ENCODE results near the gene CAMSAP1.

DNA sequence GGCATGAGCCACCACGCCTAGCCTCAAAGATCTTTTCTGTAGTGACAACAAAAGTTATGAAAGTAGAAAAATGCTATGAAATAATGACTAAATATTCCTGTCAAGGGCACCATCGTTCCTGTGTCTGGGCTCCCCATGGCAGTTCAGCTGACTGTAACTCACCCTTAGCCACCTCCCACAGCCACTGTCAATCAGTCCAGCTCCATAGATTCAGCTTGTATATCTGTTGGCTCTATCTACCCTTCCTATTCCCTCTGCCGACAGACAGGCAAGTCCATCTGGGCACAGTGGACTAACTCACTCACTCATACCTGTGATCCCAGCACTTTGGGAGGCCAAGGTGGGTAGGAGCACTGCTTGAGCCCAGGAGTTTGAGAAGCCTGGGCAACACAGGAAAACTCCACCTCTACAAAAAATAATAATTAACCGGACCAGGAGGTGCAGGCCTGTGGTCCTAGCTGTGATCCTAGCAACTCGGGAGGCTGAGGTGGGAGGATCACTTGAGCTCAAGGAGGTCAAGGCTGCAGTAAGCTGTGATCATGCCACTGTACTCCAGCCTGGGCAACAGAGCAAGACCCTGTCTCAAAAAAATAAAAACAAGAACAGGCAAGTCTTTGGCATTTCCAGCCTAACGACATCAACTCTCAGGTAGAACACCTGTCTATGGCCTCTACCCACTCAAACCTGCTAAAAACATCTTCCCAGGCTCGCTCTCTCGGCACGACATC, 6.2 kb downstream of the CAMSAP1 start:
- TF ChIP-seq, protein P1, sequence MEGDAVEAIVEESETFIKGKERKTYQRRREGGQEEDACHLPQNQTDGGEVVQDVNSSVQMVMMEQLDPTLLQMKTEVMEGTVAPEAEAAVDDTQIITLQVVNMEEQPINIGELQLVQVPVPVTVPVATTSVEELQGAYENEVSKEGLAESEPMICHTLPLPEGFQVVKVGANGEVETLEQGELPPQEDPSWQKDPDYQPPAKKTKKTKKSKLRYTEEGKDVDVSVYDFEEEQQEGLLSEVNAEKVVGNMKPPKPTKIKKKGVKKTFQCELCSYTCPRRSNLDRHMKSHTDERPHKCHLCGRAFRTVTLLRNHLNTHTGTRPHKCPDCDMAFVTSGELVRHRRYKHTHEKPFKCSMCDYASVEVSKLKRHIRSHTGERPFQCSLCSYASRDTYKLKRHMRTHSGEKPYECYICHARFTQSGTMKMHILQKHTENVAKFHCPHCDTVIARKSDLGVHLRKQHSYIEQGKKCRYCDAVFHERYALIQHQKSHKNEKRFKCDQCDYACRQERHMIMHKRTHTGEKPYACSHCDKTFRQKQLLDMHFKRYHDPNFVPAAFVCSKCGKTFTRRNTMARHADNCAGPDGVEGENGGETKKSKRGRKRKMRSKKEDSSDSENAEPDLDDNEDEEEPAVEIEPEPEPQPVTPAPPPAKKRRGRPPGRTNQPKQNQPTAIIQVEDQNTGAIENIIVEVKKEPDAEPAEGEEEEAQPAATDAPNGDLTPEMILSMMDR (IDR thresholded peaks at IDR 0.05): no peak
- TF ChIP-seq POLR2A (IDR thresholded peaks at IDR 0.05): no peak

Data from lower leg skin (tissue), 3 donors.